ENCODE results near the gene SKAP1.

- TF ChIP-seq ZNF565 (CRISPR knock-in tag; conservative IDR thresholded peaks at IDR 0.05; ENCODE audit: low read depth) = no peak
- no peak for TF ChIP-seq PATZ1 (CRISPR knock-in tag; IDR thresholded peaks at IDR 0.05; ENCODE audit: borderline replicate concordance)
- TF ChIP-seq OSR1 (CRISPR knock-in tag; IDR thresholded peaks at IDR 0.05) = no peak
- TF ChIP-seq CSDC2 (CRISPR knock-in tag; IDR thresholded peaks at IDR 0.05) = no peak
- no peak for TF ChIP-seq BACH2 (CRISPR knock-in tag; IDR thresholded peaks at IDR 0.05; ENCODE audit: borderline replicate concordance)
- TF ChIP-seq ZNF8 (CRISPR knock-in tag; IDR thresholded peaks at IDR 0.05) = no peak
- TF ChIP-seq ZFP3 (CRISPR knock-in tag; IDR thresholded peaks at IDR 0.05) = no peak
- no peak for TF ChIP-seq CREB5 (CRISPR knock-in tag; IDR thresholded peaks at IDR 0.05; ENCODE audit: low read depth)
- no peak for TF ChIP-seq ISL1 (CRISPR knock-in tag; IDR thresholded peaks at IDR 0.05)
- no peak for TF ChIP-seq ZFP30 (CRISPR knock-in tag; IDR thresholded peaks at IDR 0.05)
- TF ChIP-seq ZNF70 (CRISPR knock-in tag; IDR thresholded peaks at IDR 0.05) = no peak
Observed at GRCh38 chr17:48207776-48208544, 222.1 kb downstream of the SKAP1 start.

All from SK-N-SH treated with all-trans-retinoic acid at 6 μM for 48 hours (cell line).